ENCODE data around the gene STPG3. TPM values are rescaled to one million over a fixed set of nuclear protein-coding genes. Genes with fewer than 3 reads are reported as not detected.

Gene STPG3
- total and polyA plus RNA-seq, 9 of the 15 experiments (the other 6 are each of a cell fraction or from before 2014, with no cell fraction given): not detected

DNA sequence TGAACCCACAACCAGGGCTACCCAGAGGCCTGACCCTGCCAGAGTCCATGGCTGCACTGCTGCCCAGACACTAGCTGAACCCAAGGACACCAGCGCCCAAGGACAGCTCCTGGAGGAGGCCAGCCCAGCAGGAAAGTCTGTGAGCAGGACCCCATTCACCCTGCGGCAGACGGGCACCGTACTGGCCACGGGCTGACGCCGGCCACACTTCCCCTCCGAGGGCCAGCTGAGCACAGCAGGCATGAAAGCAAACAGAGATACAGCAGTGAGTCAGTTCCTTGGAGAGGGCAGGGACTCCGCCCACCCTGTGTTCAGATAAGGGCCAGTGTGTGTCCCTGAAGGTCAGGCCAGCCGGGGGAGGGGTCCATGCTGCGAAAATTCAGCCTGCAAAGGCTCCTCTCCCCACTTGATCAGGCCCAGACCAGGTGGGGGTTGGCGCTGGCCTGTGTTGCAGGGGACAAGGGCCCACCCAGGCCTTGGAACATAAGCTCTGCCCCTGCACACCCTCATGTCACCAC lies 32.3 kb upstream of the STPG3 start (continued):
- TF ChIP-seq, protein P1, sequence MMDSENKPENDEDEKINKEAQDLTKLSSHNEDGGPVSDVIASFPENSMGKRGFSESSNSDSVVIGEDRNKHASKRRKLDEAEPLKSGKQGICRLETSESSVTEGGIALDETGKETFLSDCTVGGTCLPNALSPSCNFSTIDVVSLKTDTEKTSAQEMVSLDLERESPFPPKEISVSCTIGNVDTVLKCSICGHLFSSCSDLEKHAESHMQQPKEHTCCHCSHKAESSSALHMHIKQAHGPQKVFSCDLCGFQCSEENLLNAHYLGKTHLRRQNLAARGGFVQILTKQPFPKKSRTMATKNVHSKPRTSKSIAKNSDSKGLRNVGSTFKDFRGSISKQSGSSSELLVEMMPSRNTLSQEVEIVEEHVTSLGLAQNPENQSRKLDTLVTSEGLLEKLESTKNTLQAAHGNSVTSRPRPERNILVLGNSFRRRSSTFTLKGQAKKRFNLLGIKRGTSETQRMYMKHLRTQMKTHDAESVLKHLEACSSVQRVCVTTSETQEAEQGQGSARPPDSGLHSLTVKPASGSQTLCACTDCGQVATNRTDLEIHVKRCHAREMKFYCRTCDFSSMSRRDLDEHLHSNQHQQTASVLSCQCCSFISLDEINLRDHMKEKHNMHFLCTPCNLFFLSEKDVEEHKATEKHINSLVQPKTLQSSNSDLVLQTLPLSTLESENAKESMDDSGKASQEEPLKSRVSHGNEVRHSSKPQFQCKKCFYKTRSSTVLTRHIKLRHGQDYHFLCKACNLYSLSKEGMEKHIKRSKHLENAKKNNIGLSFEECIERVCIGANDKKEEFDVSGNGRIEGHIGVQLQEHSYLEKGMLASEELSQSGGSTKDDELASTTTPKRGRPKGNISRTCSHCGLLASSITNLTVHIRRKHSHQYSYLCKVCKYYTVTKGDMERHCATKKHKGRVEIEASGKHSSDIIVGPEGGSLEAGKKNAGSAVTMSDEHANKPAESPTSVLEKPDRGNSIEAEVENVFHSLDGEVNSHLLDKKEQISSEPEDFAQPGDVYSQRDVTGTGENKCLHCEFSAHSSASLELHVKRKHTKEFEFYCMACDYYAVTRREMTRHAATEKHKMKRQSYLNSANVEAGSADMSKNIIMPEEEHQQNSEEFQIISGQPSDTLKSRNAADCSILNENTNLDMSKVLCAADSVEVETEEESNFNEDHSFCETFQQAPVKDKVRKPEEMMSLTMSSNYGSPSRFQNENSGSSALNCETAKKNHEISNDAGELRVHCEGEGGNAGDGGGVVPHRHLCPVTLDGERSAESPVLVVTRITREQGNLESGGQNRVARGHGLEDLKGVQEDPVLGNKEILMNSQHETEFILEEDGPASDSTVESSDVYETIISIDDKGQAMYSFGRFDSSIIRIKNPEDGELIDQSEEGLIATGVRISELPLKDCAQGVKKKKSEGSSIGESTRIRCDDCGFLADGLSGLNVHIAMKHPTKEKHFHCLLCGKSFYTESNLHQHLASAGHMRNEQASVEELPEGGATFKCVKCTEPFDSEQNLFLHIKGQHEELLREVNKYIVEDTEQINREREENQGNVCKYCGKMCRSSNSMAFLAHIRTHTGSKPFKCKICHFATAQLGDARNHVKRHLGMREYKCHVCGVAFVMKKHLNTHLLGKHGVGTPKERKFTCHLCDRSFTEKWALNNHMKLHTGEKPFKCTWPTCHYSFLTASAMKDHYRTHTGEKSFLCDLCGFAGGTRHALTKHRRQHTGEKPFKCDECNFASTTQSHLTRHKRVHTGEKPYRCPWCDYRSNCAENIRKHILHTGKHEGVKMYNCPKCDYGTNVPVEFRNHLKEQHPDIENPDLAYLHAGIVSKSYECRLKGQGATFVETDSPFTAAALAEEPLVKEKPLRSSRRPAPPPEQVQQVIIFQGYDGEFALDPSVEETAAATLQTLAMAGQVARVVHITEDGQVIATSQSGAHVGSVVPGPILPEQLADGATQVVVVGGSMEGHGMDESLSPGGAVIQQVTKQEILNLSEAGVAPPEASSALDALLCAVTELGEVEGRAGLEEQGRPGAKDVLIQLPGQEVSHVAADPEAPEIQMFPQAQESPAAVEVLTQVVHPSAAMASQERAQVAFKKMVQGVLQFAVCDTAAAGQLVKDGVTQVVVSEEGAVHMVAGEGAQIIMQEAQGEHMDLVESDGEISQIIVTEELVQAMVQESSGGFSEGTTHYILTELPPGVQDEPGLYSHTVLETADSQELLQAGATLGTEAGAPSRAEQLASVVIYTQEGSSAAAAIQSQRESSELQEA (IDR thresholded peaks at IDR 0.05; ENCODE audit: low read depth): no peak; the same call in 1 of the 2 replicates
- TF ChIP-seq POLR2H (tag; IDR thresholded peaks at IDR 0.05; ENCODE audit: low read depth) (no peak), RB1 (IDR thresholded peaks at IDR 0.05; ENCODE audit: low read depth) (no peak), PCBP2 (IDR thresholded peaks at IDR 0.05; ENCODE audit: low read depth, low read length, poor library complexity, severe bottlenecking) (no peak), KHSRP (IDR thresholded peaks at IDR 0.05) (no peak), NR2F6 (CRISPR knock-in tag; IDR thresholded peaks at IDR 0.05) (no peak), BMI1 (IDR thresholded peaks at IDR 0.05; ENCODE audit: low read length) (no peak), TRIM28 (IDR thresholded peaks at IDR 0.05) (no peak), ETS2 (tag; IDR thresholded peaks at IDR 0.05; ENCODE audit: borderline replicate concordance, poor library complexity, severe bottlenecking) (no peak), ZNF695 (CRISPR knock-in tag; IDR thresholded peaks at IDR 0.05) (no peak), KDM2B (CRISPR knock-in tag; IDR thresholded peaks at IDR 0.05) (no peak)
- TF ChIP-seq, protein P2, sequence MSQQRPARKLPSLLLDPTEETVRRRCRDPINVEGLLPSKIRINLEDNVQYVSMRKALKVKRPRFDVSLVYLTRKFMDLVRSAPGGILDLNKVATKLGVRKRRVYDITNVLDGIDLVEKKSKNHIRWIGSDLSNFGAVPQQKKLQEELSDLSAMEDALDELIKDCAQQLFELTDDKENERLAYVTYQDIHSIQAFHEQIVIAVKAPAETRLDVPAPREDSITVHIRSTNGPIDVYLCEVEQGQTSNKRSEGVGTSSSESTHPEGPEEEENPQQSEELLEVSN (IDR thresholded peaks at IDR 0.05; ENCODE audit: borderline replicate concordance in 1 of 2, extremely low read depth in 1 of 2, insufficient read depth in 1 of 2, insufficient read length in 1 of 2, low read depth in 1 of 2, low read length in 1 of 2, poor library complexity in 1 of 2, severe bottlenecking in 1 of 2): peak in 1 of 2 experiments; percentile 28
- TF ChIP-seq, protein P3, sequence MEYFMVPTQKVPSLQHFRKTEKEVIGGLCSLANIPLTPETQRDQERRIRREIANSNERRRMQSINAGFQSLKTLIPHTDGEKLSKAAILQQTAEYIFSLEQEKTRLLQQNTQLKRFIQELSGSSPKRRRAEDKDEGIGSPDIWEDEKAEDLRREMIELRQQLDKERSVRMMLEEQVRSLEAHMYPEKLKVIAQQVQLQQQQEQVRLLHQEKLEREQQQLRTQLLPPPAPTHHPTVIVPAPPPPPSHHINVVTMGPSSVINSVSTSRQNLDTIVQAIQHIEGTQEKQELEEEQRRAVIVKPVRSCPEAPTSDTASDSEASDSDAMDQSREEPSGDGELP (CRISPR knock-in tag; IDR thresholded peaks at IDR 0.05; ENCODE audit: borderline replicate concordance): peak; percentile 99
- TF ChIP-seq, protein P4, sequence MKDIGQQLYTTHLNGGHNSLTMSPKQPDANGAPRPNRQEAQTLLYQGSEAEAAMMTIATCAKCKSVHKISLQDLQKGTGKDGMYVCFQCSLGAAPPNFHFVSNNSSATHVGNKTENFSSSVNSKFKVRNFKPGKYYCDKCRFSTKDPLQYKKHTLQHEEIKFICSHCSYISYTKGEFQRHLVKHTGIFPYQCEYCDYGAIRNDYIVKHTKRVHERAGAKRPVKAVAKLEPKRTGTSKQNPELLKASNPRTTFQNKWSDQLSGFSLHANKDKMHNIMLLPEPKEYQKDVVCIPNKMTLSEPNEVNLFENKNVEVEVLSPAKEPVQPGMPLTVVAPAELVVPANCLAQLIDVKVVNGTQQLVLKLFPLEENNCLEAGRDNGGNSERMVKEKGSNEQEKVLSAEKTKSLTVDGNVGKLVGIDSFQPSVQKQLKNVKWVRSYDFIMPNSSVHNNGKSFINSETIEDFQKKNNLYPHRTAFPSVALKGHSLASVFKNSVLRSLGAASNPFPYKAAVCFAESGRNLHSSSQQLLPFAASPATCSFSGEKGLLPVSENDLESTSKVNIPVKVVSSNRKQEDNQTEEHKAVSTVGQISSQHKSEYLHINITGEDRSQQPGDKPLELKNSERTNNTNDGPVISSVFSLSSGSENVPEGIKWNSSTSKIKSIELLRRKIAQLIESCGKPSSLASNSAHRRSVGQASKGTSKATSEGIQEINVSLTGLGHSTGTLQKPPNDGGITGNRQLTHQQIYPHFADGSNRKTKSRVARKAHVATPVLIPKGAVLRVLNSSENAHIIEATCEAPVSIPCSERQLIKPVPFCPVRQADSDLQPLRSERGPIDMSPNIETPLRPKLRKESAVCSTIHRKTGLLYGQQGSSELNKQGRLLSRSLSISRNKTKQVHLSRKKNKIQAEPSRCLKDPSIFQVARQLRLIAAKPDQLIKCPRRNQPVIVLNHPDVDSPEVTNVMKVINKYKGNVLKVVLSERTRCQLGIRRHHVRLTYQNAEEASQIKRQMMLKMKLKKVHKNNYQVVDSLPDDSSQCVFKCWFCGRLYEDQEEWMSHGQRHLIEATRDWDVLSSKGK (CRISPR knock-in tag; IDR thresholded peaks at IDR 0.05): no peak
